IPS DF 4.7 (cell line): ENCODE measurements around the gene GLI1.

Experiments
- DNase-seq: peaks from one replicate; pipeline ENCODE4 v3.0.0-alpha.2; 2013; ENCODE audit warnings: low spot score; ENCODE audit errors: extremely low read depth

Gene GLI1

DNA sequence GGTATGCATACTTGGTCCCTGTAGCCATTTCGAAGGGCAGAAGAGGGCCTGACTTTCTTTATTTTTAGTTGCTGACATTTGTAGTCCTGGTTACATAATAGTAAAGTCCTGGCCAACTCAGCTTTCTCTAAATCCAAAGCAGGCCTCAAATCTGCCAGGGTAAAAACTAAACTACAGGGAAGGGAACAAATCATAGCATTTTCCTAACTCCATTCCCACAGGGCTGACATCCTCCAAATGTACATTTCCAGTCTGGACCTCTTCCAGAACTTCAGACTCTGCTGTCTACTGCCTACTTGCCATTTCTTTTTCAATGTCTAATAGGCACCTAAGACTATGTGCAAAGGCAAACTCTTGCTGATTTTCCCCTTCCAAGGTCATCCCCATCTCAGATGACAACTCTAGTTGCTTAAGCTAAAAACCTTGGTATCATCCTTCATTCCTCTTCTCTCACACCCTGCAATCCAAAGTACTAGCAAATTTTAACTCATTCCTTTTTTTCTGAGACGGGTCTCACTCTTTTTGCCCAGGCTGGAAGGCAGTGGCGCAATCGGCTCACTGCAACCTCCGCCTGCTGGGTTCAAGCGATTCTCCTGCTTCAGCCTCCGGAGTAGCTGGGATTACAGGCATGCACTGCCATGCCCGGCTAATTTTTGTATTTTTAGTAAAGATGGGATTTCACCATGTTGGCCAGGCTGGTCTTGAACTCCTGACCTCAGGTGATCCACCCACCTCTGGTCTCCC is 58.8 kb downstream of the GLI1 start:
- no peak for DNase-seq

DNA sequence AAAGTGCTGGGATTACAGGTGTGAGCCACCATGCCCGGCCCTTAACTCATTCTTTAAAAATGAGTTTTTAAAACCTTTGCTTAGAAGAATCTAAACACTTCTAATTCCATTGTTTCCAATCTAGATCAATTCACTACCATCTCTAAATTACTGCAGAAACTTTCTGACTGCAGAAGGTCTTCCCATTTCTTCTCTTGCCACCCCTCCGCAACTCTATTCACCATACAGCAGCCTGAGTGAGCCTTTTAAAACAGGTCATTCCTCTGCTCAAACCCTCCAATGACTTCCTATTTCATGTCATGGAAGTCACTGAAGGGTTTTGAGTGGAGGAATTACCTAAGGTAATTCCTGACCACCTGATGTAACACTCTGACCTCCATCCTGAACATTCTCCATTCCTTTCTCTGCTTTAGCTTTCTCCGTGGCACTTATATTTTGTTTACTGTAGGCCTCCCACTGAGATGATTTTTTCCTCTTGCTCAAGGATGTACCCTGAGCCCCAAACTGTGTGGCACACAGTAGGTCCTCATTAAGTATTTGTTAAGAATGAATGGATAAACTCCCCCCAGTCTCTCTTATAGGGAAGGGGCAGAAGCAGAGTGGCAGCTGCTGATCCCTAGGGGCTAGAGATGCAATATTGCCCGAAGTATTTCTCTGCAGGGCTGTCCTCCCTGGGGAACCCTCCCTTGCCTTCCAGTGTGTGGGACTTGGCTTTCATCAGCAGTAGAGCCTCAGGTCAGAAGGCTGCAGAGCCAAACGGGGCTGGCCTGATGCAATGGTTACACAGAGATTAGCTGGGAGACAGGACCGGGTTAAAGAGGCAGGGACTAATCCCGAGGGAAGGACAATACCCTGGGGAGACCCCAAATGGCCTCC is 59.6 kb downstream of the GLI1 start:
- no peak for DNase-seq

DNA sequence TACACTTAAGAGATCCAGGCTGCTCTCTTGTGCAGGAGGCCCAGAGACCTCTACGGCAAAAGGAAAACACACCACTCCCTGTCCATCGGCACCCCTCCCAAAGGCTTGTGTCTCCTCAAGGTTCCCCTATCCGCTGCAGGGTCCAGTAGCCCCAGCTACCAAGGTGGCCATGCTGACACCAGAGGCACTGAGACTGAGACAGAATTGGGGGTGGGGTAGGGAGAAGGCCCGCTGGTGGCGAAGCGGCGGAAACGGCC is 60.1 kb downstream of the GLI1 start:
- DNase-seq, result no peak

DNA sequence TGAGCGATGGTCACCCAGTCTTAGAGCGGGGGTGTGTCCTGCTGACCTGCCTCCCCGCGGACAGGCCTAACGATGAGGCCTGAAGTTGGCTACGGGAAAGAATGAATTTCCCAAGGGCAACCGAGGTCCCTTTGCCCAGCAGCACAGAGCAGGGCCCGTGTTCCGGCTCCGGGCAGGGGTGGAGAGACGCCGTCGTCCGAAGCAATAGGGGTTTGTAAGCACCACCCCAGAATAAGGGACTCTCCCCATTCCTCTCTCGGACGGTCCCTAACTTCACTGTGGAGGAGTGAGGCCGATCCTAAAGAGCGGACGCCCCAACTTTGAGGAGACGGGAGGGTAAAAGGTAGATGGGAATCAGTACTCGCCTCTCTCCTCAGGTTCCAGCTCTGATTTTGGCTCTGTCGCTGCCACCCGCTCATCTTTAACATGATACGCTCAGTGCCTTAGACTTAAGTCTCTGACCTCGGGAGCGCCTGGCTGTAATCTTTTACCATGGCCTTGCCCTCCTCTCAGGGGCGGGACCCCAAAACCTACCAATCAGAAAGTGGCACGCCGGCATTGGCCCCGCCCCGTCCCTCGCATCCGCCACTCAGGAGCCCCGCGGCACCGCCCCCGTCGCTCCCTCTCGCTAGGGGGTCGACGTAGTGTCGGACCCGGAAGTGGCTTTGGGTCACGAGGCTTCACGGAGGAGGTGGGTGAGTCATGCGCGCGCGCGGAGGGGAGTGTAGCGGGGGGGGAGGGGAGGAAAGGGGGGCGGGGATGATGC is 60.7 kb downstream of the GLI1 start, which contains the start of gene DDIT3:
TSS of gene DDIT3 (minus strand) at position 462 of the 766 bp plus-strand sequence. CDS start 3,108 bp downstream, outside the sequence.
- DNase-seq, result peak; percentile 89

DNA sequence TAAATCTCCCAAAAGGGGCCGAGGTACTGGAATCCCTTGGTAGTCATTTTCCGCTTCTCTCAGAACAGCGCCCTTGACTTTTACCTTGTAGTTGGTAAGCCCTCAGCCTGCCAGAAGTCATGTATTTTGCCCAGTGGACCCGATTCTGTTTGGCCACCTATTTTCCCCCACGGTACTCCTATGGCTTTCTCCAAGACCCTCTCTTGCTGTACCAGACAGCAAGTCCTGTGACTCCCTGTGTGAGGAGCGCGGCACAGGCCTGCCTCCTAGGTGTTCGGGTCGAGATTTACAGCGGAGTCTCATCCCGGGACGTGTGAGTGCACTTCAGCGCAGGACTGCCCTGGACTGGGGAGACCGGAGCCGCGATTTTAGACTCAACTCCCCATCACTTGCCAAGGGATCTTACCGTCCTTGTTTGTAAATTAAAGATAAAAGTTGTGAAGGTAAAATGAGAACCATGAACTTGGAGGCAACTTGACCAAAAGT is 62.0 kb downstream of the GLI1 start:
- no peak for DNase-seq
